ENCODE measurements around the gene SLC34A2.

Gene SLC34A2

DNA sequence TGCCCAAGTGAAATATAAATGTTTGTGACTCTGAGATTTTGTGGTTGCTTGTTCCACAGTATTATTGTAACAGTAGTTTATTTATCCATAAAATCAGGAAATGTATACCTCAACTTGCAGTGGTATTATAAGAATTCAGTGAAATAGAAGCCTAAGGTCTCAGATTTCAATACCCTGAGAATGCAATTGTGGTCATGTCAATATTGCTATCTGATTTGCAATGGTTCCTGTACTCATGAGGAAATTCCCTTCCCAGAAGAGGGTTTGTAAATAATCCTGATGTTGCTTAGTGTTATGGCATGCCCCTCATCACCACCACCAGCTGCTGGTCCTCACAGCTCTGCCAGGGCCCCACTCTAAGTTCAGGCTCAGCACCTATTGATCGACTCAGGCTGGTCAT, 67.8 kb downstream of the SLC34A2 start:
- Histone ChIP-seq H3K4me3 (ENCODE audit: low read length) (no peak overlapping the region), H3K4me1 (ENCODE audit: control insufficient read depth, low read length) (no peaks in the 10 kb centered on the region), H3K27me3 (ENCODE audit: control insufficient read depth, low read length) (0 out of 2 replicates have a peak, but pooled peaks cover 3% of the 10 kb centered on the region), H3K36me3 (ENCODE audit: control insufficient read depth, low read length) (no peaks in the 10 kb centered on the region), H3K9me2 (replicated peaks; ENCODE audit: control insufficient read depth, low read length) (no peaks in the 10 kb centered on the region), H3K79me2 (ENCODE audit: control insufficient read depth, low read length) (no peaks in the 10 kb centered on the region), H3F3A (ENCODE audit: control insufficient read depth, insufficient read depth) (no peaks in the 10 kb centered on the region), H3K9me3 (ENCODE audit: control insufficient read depth, insufficient read depth, low read length) (no peaks in the 10 kb centered on the region), H4K20me1 (ENCODE audit: control insufficient read depth, insufficient read depth, low read depth, low read length) (no peaks in the 10 kb centered on the region), H3K4me2 (ENCODE audit: low read length) (no peak overlapping the region), H3K27ac (ENCODE audit: low read depth, low read length) (no peak overlapping the region)
- TF ChIP-seq, protein P1, sequence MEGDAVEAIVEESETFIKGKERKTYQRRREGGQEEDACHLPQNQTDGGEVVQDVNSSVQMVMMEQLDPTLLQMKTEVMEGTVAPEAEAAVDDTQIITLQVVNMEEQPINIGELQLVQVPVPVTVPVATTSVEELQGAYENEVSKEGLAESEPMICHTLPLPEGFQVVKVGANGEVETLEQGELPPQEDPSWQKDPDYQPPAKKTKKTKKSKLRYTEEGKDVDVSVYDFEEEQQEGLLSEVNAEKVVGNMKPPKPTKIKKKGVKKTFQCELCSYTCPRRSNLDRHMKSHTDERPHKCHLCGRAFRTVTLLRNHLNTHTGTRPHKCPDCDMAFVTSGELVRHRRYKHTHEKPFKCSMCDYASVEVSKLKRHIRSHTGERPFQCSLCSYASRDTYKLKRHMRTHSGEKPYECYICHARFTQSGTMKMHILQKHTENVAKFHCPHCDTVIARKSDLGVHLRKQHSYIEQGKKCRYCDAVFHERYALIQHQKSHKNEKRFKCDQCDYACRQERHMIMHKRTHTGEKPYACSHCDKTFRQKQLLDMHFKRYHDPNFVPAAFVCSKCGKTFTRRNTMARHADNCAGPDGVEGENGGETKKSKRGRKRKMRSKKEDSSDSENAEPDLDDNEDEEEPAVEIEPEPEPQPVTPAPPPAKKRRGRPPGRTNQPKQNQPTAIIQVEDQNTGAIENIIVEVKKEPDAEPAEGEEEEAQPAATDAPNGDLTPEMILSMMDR (IDR thresholded peaks at IDR 0.05; ENCODE audit: low read depth, low read length, poor library complexity, severe bottlenecking) = no peak
- no peak for TF ChIP-seq EZH2phosphoT487 (IDR thresholded peaks at IDR 0.05; ENCODE audit: borderline replicate concordance, low read length)

DNA sequence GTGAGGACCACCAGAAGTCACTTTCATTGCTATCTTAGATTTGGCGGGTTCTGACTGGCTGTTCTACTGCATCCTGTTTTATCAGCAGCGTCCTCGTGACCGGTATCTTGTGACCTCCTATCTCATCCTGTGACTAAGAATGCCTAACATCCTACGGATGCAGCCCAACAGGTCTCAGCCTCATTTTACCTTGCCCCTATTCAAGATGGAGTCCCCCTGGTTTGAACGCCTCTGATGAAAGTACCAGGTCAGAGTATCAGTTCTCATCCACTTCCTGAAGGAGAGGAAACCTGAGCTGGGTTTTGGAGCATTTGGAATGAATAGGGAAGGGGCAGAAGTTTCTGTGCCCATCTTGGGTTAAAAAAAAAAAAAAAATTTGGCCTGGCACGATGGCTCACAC, 70.2 kb downstream of the SLC34A2 start:
- Histone ChIP-seq H3K9me2 (replicated peaks; ENCODE audit: control insufficient read depth, low read length) (no peaks in the 10 kb centered on the region), H3K27me3 (ENCODE audit: control insufficient read depth, low read length) (0 out of 2 replicates have a peak, but pooled peaks cover under 1% of the 10 kb centered on the region), H3K4me2 (ENCODE audit: low read length) (no peak overlapping the region), H3K27ac (ENCODE audit: low read depth, low read length) (no peak overlapping the region), H3K36me3 (ENCODE audit: control insufficient read depth, low read length) (no peaks in the 10 kb centered on the region), H3K4me3 (ENCODE audit: low read length) (no peak overlapping the region), H3K9me3 (ENCODE audit: control insufficient read depth, insufficient read depth, low read length) (no peaks in the 10 kb centered on the region), H3F3A (ENCODE audit: control insufficient read depth, insufficient read depth) (no peaks in the 10 kb centered on the region), H3K79me2 (ENCODE audit: control insufficient read depth, low read length) (no peaks in the 10 kb centered on the region), H3K4me1 (ENCODE audit: control insufficient read depth, low read length) (no peaks in the 10 kb centered on the region), H4K20me1 (ENCODE audit: control insufficient read depth, insufficient read depth, low read depth, low read length) (no peaks in the 10 kb centered on the region)
- TF ChIP-seq, protein P1 (IDR thresholded peaks at IDR 0.05; ENCODE audit: low read depth, low read length, poor library complexity, severe bottlenecking) = no peak
- TF ChIP-seq EZH2phosphoT487 (IDR thresholded peaks at IDR 0.05; ENCODE audit: borderline replicate concordance, low read length) = no peak

DNA sequence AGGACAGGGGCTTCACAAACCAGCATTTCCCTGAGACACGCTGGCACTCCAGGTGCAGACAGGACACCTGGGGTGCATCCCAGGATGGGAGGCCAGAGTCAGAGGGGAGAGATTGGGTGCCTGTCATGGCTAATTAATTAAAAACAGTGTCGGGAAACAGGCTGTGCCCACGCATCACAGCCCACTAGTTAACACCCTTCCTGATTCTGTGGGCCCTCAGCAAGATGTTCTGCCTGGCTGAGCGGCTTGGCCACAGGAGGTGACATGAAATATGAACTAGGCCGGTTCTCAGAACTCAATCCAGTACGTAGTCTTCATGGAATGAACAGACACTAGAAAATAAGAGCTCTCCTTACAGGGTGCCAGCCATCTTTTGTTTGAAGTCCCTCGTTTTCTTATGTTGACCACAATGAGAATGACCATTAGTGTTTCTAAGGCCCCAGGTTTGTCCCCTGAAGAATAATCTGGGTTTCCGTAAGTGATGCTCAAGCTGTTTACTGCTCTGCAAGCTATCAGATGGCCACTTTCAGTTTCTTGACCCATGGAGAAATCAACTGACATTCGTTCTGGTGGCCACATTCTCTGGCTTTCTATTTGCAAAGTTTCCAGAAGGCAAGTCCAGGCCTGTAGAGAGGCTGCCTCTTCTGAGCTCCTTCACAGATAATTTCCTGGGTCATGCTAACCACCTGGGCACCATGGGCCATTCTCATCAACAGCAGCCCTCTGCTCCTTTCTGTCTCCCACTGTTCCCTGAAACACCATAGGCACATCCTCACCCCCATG, 72.3 kb downstream of the SLC34A2 start:
- Histone ChIP-seq H3K4me3 (ENCODE audit: low read length) (no peak overlapping the region), H3K79me2 (ENCODE audit: control insufficient read depth, low read length) (no peaks in the 10 kb centered on the region), H3K9me2 (replicated peaks; ENCODE audit: control insufficient read depth, low read length) (no peaks in the 10 kb centered on the region), H3K36me3 (ENCODE audit: control insufficient read depth, low read length) (no peaks in the 10 kb centered on the region), H3K27me3 (ENCODE audit: control insufficient read depth, low read length) (no peaks in the 10 kb centered on the region), H3K27ac (ENCODE audit: low read depth, low read length) (no peak overlapping the region), H3F3A (ENCODE audit: control insufficient read depth, insufficient read depth) (no peaks in the 10 kb centered on the region), H3K9me3 (ENCODE audit: control insufficient read depth, insufficient read depth, low read length) (no peaks in the 10 kb centered on the region), H4K20me1 (ENCODE audit: control insufficient read depth, insufficient read depth, low read depth, low read length) (no peaks in the 10 kb centered on the region), H3K4me2 (ENCODE audit: low read length) (no peak overlapping the region), H3K4me1 (ENCODE audit: control insufficient read depth, low read length) (no peaks in the 10 kb centered on the region)
- TF ChIP-seq, protein P1 (IDR thresholded peaks at IDR 0.05; ENCODE audit: low read depth, low read length, poor library complexity, severe bottlenecking) = no peak
- TF ChIP-seq EZH2phosphoT487 (IDR thresholded peaks at IDR 0.05; ENCODE audit: borderline replicate concordance, low read length) = no peak
